Vagina (tissue), 2 donors: Measurements from ENCODE around the gene DHX15.

ENCODE experiments used
- POLR2A ChIP-seq, 2 donors: fragments of 450-650 bp; IDR thresholded peaks; one replicate each; pipeline ENCODE4 v1.6.1; 2017; ENCODE audit warnings: antibody characterized with exemption in 2 of 2, mild to moderate bottlenecking in 2 of 2, moderate library complexity in 2 of 2
- POLR2AphosphoS5 ChIP-seq, 2 donors: sonication (generic); formaldehyde crosslinking; IDR thresholded peaks; one replicate each; pipeline ENCODE4 v1.9.0; 2017; ENCODE audit warnings: antibody characterized with exemption in 2 of 2, mild to moderate bottlenecking in 2 of 2, low read depth in 1 of 2; ENCODE audit not compliant: insufficient read depth in 1 of 2
- TF ChIP-seq, protein P1 (sequence below), 3 experiments: fragments of 450-650 bp in 2 of 3; fragments of 200-600 bp in 1 of 3; sonication (generic) in 1 of 3; IDR thresholded peaks; one replicate each; pipeline ENCODE4 v1.5.1; 2017 to 2019; ENCODE audit warnings: antibody characterized with exemption in 3 of 3, mild to moderate bottlenecking in 2 of 3, moderate library complexity in 2 of 3

DNA sequence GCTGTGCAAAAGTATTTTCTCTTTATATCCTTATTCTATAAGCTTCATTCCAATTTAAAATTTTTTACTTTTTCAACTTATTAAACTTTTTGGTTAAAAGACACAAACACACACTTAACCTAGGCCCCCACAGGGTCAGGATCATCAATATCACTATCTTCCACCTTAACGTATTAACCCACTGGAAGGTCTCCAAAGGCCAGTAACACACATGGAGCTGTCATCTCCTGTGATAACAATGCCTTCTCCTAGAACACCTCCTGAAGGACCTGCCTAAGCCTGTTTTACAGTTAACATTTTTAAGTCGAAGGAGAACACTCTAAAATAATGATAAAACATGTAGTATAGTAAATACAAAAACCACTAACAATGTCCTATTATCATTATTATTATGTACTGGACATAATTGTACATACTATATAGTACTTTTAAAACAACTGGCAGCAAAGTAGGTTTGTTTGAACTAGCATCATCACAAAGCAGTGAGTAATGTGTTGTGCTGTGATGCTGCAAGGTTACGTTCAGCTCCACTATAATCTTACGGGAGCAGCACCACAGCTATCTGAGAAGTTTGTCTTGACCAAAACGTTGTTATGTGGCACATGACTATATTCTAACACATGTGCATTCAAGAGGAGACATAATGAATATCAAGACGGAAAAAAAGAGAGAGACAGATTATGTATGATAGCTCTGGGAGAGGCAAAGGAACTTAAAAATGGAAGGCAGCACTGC lies 33.7 kb downstream of the DHX15 start:
- TF ChIP-seq POLR2A (IDR thresholded peaks at IDR 0.05) = no peak
- TF ChIP-seq, protein P1, sequence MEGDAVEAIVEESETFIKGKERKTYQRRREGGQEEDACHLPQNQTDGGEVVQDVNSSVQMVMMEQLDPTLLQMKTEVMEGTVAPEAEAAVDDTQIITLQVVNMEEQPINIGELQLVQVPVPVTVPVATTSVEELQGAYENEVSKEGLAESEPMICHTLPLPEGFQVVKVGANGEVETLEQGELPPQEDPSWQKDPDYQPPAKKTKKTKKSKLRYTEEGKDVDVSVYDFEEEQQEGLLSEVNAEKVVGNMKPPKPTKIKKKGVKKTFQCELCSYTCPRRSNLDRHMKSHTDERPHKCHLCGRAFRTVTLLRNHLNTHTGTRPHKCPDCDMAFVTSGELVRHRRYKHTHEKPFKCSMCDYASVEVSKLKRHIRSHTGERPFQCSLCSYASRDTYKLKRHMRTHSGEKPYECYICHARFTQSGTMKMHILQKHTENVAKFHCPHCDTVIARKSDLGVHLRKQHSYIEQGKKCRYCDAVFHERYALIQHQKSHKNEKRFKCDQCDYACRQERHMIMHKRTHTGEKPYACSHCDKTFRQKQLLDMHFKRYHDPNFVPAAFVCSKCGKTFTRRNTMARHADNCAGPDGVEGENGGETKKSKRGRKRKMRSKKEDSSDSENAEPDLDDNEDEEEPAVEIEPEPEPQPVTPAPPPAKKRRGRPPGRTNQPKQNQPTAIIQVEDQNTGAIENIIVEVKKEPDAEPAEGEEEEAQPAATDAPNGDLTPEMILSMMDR (IDR thresholded peaks at IDR 0.05) = no peak
- no peak for TF ChIP-seq POLR2AphosphoS5 (IDR thresholded peaks at IDR 0.05; ENCODE audit: insufficient read depth in 1 of 2, low read depth in 1 of 2)
